HG03095 (cell line): Measurements from ENCODE around the gene OR2V1.
A peak's percentile ranks its signal among the peaks of the same experiment; 100 is the strongest.
"Not testable (repeated sequence)": the region's sequence is repeated elsewhere in the genome, so short reads cannot be mapped to it uniquely, and the experiment has no call there.

ENCODE experiments used
- ATAC-seq: cut with Tn5 transposase; IDR thresholded peaks from one replicate; pipeline ENCODE4 v1.9.1; 2021; ENCODE audit warnings: moderate library complexity; ENCODE audit not compliant: unreplicated experiment

Gene OR2V1

DNA sequence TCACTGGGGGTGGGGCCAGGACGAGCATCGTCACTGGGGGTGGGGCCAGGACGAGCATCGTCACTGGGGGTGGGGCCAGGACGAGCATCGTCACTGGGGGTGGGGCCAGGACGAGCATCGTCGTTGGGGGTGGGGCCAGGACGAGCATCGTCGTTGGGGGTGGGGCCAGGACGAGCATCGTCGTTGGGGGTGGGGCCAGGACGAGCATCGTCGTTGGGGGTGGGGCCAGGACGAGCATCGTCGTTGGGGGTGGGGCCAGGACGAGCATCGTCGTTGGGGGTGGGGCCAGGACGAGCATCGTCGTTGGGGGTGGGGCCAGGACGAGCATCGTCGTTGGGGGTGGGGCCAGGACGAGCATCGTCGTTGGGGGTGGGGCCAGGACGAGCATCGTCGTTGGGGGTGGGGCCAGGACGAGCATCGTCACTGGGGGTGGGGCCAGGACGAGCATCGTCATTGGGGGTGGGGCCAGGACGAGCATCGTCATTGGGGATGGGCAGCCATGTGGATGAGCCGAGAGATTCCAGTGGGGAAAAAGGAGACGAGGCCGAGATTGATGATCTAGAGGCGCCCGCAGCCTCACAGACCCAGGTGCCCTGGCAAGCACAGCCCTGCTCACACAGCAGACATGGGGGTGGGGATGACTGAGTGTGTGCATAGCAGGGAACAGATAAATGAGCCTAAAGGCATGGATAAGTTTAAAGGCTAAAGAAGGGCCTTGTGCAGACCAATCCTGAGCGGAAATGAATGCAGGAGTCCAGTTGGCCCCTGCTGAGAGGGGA is 30.0 kb upstream of the OR2V1 start:
- not testable (repeated sequence) for ATAC-seq

- ATAC-seq = peak; percentile 43
Observed at GRCh38 chr5:181160152-181160754, 29.3 kb upstream of the OR2V1 start.

DNA sequence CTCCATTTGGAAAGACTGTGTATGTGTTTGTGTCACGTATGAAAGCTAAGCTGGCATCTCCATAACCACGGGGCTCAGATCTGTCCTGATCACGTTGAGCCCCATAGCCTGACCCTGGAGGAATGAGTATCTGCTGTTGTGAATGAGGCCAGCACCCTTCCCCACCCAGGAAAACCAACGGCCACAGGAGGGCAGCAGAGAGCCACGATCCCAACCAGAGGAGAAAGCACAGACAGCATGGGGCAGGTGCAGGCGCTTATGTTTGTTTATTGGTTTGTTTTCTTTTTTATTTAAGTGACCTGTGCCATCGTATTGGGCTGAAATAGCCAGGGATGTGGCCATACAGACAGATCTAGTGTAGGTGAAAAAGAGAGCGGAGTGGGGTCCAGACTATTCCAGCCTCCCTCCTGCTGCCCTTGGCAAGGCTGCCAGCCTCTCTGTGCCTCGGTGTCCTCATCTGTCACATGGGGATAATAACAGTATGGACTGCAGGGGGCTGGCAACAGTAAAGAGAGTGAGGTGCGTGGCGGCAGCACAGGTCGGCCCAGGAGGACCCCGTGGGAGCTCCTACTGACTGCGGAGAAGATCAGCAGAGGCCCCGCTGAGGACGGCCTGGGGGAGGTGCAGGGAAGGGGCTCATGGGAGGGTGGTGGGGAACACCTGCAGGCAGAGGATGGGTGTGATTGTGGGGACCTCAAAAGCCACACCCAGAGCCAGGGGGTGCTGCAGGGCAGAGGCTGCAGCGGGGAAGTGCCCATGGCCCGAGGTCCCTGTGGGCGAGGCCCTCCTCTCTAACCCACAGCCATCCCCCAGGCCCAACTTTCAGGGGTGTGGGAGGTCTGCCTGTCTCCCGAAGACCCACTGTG is 28.6 kb upstream of the OR2V1 start:
- peak; percentile 59 for ATAC-seq

DNA sequence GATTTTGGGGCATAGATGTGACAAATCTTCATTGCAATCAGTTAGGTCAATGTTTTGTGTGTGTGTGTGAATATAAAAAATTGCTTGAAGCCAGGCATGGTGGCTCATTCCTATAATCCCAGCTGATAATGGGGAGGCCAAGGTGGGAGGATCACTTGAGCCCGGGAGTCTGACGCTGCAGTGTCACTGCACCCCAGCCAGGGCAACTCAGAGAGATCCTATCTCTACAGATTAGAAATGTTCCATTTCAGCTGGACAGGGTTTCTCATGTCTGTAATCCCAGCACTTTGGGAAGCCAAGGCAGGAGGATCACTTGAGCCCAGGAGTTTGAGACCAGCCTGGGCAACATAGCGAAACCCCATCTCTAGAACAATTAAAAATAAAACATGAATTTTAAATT is 27.9 kb upstream of the OR2V1 start:
- no peak for ATAC-seq

DNA sequence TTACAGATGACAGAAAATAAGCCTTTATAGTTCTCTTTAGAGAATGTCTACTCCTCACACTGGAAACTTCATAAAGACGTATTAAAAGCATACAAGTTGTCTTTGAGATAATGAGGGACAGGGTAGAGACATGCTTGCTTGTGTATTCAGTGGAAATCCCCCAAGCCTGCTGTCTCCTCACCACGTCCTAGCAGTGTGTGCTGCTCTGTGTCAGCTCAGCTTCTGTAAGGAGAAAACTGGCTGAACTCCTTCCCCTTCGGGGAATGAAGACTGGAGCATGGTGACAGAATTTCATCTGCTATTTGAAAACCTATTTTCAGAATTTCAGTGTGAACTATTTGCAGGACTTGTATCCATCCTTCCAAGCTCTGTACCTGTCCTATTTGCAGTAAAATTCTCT is 25.8 kb upstream of the OR2V1 start:
- ATAC-seq = no peak

DNA sequence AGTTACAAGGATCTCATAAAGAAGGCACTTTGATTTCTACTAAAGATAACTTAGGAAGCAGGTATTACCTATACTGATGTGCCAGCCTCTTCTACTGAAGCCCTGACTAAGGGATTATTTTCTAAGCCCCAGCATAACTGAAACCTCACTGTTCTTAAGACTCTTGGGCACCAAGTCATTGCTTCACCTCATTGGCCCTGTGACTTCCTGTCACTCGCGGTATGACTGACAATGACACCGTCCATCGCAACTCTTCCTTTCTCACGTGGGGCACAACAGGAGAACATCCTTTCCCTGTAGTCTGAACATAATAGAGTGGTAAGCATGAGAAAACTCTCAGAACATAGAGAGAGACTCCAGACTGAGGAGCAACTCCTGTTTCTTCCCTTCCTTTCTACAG is 22.8 kb upstream of the OR2V1 start:
- no peak for ATAC-seq

DNA sequence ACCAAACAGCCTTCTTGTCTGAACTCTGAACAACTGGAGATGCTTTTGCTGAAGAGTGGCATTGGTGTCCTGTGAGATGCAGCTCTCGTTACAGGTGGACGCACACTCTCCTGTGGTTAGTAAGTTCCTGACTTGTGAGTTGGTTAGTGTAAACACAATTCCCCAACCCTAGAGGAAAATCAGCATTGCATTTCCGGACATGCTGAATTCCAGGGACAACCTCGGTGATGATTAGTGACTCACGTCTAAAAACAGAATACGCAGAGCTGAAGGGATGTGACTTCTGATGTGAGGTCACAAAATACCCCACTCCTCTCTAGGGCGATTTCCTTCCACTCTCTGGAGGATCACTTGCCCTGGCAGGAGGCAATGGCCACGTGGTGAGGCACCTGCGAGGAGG is 21.4 kb upstream of the OR2V1 start:
- no peak for ATAC-seq

DNA sequence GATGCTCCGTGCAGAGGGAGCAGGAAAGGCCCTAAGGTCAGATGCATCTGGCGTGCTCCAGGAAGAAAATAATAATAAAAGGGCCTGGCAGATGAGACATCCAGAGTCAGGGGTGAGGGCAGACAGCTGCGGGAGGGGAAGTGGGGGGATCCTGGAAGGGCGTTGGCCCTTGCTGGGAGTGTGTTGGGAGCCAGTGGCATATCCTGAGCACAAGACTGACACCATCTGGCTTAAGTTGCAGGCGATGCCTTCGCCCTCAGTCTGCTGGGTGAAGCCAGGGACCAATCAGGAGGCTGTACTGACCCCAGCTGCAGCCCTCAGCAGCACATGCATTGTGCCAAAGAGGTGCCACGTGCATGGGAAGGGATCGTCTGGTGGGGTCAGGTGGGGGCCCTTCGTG is 20.2 kb upstream of the OR2V1 start:
- no peak for ATAC-seq

GRCh38 chr5:181149806-181150733 is 19.1 kb upstream of the OR2V1 start:
- ATAC-seq = peak; percentile 75

DNA sequence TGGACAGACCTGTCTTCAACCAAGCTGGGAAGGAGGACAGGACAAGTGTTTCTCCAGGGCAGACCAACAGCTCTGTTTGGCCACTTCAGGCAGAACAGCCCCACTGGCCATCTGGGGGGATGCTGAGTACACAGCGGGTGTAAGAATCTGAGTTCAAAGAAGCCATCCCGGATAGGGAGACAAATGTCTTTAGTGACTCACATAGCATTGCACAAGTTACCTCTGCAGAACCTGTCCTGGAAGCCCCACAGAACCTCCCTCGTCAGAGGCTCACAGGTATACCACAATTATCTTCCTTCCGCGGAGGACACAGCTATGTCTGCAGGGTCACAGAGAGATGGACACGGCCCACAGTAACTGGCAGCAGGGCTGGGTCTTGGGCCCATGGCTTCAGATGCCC is 18.4 kb upstream of the OR2V1 start:
- ATAC-seq = no peak

DNA sequence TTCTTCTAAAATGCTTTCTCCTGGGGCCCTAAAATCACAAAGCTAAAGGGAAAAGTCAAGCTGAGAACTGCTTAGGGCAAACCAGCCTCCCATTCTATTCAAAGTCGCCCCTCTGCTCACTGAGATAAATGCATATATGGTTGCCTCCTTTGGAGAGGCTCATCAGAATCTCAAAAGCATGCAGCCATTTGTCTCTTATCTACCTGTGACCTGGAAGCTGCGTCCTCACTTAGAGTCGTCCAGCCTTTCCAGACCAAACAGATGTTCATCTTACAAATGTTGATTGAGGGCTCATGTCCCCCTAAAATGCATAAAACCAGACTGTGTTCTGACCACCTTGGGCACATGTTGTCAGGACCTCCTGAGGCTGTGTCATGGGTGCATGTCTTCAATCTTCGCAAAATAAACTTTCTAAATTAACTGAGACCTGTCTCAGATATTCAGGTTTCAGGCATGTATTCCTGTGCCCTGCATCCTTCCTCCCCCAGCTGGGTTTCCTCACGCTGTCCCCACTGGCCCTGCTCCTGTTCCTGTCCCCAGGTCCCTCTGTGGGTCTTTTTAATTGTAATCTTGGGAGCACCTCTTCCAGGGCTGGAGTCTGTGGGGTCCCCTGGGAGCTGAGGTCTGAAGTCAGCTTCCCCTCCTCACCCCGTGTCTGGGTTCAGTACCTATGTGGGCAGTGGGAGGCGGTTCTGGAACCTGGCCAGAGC is 16.1 kb upstream of the OR2V1 start, which contains the start of gene OR2V2:
TSS of gene OR2V2 (plus strand) at position 660 of the 710 bp plus-strand sequence. CDS start 7,357 bp downstream, outside the sequence.
- ATAC-seq = not testable (repeated sequence)

DNA sequence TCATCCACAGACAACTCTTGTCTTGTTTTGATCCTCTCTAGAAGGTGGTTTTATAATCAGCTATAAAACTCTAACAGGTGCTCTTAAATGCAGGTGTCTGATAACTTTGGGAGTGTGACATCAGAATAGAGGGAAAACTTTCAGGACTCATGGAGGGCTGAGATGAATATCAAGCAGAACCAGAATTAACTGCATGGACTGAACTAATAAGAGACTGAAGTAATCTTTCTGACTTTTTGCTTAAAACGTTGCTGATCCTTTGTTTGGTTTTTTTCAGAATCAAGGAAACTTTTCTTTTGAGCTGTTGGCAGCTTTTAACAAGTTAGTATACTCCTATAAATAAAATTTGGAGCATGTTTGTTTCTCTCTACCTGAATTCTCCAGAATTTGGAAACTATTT is 14.2 kb upstream of the OR2V1 start:
- no peak for ATAC-seq

- no peak for ATAC-seq
Observed at GRCh38 chr5:181142054-181142453, 11.1 kb upstream of the OR2V1 start.

GRCh38 chr5:181140766-181141165 is 9.8 kb upstream of the OR2V1 start:
- ATAC-seq = no peak

- ATAC-seq = no peak
Observed at GRCh38 chr5:181138258-181138657, 7.3 kb upstream of the OR2V1 start.

- no peak for ATAC-seq
Observed at GRCh38 chr5:181136361-181136955, 5.5 kb upstream of the OR2V1 start.

DNA sequence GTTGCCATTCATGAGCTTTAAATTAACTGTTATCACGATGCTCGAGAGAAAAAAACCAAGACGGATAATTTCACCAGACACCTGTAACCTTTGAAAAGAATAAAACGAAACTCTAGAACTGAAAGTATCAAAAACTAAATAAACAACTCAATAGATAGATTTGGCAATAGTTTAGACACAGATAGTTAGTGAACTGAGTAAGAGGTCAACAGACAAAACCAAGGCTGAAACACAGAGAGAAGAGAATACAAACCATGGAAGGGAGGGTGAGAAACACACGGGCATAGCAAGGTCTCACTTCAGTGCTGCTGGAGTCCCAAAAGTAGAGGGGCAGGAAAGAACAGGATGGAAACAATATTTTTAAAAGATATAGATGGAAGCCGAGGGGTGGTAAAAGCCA is 3.3 kb upstream of the OR2V1 start:
- ATAC-seq = no peak

- no peak for ATAC-seq
Observed at GRCh38 chr5:181133610-181134231, 2.8 kb upstream of the OR2V1 start.

GRCh38 chr5:181133083-181133482 is 2.1 kb upstream of the OR2V1 start:
- ATAC-seq = no peak
